GM21825 (cell line): Measurements from ENCODE around the gene GMDS.

Experiments used
- ATAC-seq: cut with Tn5 transposase; IDR thresholded peaks from one replicate; pipeline ENCODE4 v1.9.1; 2021; ENCODE audit warnings: mild to moderate bottlenecking, moderate library complexity; ENCODE audit not compliant: unreplicated experiment

Gene GMDS

GRCh38 chr6:2103765-2104523, 141.5 kb downstream of the GMDS start:
- ATAC-seq, result no peak

DNA sequence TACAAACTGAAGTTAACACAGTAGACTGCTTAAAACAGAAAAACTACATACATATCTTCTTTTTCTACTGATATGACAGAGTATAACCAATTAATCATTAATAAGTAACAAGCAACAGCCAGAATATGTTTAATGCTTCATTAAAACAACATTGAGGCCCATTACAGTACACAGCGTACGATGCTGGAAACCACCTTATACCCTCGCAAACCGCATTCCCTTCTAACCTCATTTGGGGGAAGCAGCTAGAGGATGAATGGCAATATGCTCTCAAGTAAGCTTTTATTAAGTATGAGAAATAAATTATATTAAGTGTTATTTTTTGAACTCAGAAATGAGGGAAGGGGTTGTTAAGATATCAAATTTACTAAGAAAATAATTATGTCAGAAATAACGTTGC, 142.4 kb downstream of the GMDS start:
- ATAC-seq, result no peak

- ATAC-seq, result no peak
These were observed 143.0 kb downstream of the GMDS start for GRCh38 chr6:2102316-2102883.

GRCh38 chr6:2101213-2101612, 144.2 kb downstream of the GMDS start:
- ATAC-seq, result no peak

DNA sequence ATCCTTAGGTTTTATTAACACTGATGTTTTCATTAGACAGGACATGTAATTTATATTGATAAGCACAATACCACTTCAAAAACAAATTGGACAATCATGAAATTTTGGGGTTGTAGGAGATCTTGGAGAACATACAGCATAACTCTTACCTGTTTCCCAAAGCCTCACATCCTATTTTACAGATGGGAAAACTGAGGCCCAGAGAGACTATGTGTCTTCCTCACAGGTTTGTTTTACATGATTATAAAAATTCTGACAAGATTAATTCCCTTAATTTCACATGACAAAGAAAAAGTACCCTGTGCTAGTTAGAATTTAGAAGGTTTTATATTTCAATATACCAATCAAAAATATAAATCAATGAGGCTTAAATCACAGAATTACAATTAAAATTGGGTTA, 145.5 kb downstream of the GMDS start:
- ATAC-seq, result no peak

DNA sequence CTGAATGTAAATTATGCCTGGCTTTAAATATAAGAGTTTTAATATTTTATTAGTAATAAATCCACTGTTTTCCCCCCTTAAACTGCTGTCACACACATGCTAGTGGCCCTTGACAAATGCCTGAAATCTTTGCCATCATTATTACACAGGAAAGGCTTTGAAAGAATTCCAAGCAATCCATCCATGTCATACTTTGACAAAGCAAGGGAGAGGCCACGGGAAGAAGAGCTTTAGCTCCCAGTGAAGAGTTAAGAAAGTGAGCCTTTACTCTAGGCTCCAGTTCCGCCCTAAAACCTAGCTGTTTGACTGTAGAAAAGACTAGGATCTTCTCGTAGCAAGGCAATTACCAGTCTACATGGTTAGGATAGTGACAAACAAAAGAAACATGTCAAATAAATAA, 147.9 kb downstream of the GMDS start:
- ATAC-seq, result no peak

GRCh38 chr6:2094642-2095041, 150.8 kb downstream of the GMDS start:
- ATAC-seq, result no peak

DNA sequence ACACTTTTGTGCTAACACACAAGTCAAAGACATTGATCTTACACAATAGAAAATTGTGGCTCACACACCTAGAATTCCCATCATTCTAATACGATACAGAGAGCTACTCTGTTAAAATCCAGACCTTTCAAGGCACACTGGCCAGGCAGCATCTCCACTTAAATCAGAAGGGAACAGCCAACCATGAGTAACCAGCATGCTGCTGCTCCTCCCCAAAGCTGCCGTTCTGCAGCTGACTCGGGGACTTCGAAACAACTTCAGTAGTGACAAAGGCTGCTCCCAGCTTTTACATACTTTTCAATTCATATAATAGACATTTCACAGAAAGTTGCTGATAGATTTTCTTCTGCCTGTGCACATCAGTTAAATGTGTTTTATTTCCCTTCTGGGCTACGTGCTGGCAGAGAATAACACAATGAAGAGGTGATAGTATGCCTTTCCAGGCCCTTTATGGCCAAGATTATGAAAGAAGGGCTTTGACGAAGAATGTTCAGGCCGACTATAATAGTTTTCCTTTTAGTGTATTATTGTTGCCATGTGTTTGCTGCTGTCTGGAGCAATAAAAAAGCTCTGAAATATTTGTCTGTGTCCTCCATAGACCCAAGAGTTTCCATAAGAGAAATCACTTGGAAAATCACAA, 159.0 kb downstream of the GMDS start:
- ATAC-seq, result no peak

GRCh38 chr6:2085657-2086056, 159.7 kb downstream of the GMDS start:
- ATAC-seq, result no peak

- peak; percentile 79 for ATAC-seq
These were observed 164.0 kb downstream of the GMDS start for GRCh38 chr6:2081155-2082138.

GRCh38 chr6:2078888-2079287, 166.5 kb downstream of the GMDS start:
- ATAC-seq, result no peak

DNA sequence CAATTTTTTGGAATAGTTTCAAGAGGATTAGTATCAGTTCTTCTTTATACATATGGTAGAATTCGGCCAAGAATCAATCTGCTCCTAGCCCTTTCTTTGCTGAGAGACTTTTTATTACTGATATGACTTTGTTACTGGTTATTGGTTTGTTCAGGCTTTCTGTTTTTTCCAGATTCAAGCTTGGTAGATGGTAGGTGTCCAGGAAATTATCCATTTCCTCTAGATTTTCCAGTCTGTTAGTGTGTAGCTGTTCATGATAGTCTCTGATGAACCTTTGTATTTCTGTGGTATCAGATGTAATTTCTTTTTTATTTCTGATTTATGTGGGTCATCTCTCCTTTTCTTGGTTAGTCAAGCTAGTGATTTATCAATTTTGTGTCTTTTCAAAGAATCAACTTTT, 167.6 kb downstream of the GMDS start:
- no peak for ATAC-seq

- ATAC-seq, result no peak
These were observed 171.9 kb downstream of the GMDS start for GRCh38 chr6:2073476-2073875.

DNA sequence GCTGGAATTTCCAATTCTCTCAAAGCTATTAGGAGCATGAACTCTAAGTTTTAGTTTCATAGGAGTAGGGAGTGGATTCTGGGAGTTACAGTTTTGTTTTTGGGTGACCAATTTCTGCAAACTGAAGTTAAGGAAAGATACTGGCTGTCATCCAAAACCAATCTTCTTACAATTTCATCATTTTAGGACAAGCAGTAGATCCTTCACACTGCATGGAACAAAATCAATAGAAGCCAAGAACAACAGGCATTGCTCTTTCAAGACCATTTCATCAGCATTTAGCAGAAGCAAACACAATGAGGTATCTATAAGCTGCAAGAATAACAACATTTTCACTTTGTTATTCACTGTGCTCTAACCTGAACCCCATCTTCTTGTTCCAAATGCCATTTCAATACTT, 173.0 kb downstream of the GMDS start:
- ATAC-seq, result no peak

DNA sequence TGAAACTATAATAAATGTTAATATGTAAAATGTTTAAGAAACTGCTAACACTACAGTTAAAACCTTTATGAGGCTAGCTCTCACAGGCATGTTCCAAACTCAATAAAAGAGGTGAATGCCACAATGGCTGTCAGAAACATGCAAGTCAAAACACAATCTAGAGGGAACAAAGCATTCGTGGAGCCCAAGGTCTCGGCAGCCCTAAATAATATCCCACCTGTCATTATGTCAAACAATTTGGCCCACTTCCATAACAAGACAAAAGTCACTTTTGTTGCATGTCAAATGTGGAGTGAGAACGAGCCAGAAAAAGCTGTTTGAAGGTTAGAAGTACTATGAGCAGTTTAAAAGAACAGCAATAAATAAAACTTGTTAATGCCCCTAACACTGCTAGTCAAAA, 181.9 kb downstream of the GMDS start:
- no peak for ATAC-seq

DNA sequence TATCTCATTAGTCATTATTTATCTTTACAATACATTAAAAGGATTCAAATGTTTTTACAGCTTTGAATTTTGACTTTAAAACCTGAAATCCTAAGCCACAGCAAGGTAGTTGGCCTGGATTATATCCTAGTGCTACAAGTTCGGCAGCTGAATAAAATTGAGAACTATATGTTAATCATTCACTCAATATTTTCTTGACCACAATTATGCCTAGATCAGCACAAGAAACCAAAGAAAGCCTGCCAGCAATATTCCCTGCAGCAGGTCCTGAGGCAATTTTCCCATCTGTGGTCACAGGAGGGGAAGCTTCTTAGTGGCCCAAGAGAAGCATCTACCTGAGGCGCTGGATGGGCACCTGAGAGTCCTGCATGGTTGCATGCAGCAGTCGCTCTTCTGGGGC, 183.5 kb downstream of the GMDS start:
- no peak for ATAC-seq

DNA sequence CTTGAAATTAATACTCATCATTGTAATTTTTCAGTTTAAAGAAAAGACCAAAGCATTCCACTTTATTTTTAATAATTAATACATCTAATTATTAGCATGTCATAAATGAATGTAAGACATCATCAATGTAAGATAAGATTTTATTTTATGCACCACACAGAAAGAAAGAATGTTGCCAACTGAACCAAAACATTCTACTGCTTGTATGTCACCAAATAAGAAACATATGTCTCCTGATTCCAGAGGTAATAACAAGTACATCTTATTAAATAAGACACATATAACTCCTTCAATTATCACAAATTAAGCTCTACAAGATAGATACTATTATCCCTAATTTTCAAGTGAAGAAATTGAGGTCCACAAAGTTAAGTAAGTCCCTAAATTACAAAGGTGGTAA, 189.5 kb downstream of the GMDS start:
- ATAC-seq, result no peak

GRCh38 chr6:2055143-2055542, 190.3 kb downstream of the GMDS start:
- ATAC-seq, result no peak

- no peak for ATAC-seq
These were observed 190.8 kb downstream of the GMDS start for GRCh38 chr6:2054516-2055067.

DNA sequence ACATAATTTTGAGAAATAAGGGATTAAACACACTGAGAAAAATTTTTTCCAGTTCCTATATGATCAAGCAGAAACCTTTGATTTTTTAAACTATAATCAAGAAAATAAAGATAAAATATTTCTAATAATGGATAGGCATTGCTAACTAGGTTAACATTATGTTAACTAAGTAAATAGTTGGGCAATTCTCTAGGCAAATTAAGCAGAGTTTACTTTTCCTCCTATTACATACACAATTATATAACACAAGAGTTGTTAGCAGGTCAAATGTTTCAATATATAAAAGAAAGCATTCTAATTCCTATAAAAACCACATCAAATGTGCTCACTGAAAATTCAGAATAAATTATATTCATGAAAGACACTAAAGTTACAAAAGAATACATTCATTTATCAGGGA, 191.7 kb downstream of the GMDS start:
- ATAC-seq, result no peak

DNA sequence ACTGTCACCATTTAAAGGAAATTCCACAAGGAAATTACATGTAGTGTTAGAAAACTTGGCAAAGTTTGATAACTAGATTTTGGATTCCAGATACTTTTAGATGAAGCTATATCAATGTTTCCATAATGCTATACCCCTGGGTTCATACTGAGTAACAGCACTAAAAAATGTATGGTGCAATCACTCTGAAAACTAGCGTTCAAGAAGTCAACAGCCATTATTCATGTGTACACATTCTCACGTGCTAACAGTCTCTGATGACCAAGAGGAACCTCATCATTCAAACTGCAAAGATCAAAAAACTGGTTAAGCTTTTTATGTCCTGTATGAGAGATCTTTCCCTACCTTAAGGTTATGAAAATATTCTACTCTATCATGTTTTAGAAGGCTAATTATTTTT, 197.6 kb downstream of the GMDS start:
- ATAC-seq, result no peak
